Uterus (tissue), 2 donors: ENCODE results near the gene CST3.

Source experiments
- CTCF ChIP-seq, 4 experiments: fragments of 200-600 bp in 2 of 4; fragments of 450-650 bp in 2 of 4; sonication (generic) in 2 of 4; IDR thresholded peaks; one replicate each; pipeline ENCODE4 v1.5.1; 2016 to 2019; ENCODE audit warnings: antibody characterized with exemption in 4 of 4, mild to moderate bottlenecking in 2 of 4, moderate library complexity in 1 of 4
- POLR2A ChIP-seq, 2 donors: fragments of 450-650 bp; IDR thresholded peaks; one replicate each; pipeline ENCODE4 v1.6.1; 2016; ENCODE audit warnings: antibody characterized with exemption in 2 of 2, mild to moderate bottlenecking in 1 of 2, moderate library complexity in 1 of 2

DNA sequence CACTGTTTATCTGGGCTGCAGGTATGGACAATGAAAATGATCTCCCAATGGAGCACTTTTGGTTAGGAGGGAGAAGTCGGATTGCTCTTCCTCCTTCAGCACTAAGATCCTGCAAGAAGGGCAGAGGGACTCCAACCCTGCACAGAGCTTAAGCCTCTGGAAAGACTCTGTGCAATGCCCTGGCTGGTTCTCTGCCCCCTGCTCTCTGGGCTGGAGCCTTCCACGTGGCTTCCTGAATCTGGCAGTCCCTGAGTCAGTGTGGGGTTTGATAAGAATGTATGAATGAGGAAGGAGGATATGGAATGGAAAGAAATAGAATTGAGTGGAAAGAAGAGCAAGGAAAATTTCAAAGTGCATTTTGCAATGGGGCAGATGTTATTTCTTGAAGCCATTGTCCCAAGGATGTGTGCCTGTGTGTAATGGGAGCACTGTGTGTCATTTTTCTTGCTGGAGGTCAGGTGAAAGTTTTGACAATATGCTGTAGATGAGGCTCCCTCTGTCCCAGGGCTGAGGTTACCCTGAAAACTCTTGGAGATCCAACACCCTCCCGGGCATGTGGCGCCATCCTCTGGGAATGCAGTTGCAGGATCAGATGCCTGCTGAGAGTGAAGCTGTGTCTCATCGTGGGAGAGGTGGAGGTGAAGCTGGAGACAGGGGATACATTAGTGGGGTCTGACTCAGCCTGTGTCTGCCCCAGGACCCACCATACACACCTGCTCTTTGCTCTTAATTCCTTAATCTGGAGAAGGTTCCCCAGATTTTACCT is 53.1 kb downstream of the CST3 start:
- TF ChIP-seq CTCF (IDR thresholded peaks at IDR 0.05), result no peak
- no peak for TF ChIP-seq POLR2A (IDR thresholded peaks at IDR 0.05)
